Fibroblast of skin of scalp (primary cell): ENCODE measurements around the gene NEAT1.
A peak's percentile ranks its signal among the peaks of the same experiment; 100 is the strongest.

ENCODE experiments used
- DNase-seq: peaks from one replicate; pipeline ENCODE4 v3.0.0-alpha.2; 2013

The NEAT1 gene

GRCh38 chr11:65486570-65487466, 64.2 kb downstream of the NEAT1 start:
- DNase-seq: no peak

GRCh38 chr11:65487467-65488272, 65.1 kb downstream of the NEAT1 start:
- peak; percentile 100 for DNase-seq

DNA sequence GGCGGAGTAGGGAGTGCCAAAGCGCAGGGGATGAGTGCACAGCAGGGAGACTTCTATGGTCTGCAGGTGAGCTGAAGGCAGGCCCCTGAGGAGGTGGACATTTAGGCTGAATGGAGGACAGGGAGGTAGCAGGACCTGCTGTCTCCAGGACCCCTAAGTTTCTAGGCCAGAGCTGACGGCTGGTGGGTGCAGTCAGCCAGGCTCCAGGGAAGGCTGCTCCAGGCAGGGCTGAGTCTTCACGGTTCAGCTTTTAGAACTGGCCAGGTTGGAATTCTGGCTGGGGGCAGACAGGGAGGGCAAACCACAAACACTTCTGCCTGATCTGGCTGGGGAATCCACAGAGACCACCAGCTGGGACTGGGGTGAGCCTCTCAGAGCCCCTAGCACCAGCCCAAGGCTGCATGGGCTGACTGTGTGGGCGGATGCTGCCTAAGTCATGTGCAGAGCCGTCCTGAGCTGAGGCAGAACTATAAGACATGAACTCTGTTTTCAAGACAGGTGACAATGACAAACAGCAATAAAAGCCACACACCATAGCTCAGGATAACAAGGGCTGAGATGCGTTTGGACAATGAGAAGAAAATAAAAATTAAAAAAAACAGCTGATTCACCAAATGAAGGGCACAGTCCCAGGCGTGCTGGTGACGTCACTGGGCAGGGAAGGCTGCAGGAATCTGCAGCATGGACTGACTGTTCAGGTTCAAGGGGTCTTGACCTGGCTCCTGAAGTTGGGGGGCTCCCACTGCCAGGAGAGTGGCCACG, 65.9 kb downstream of the NEAT1 start:
- peak; percentile 62 for DNase-seq

- peak; percentile 96 for DNase-seq
Measured at GRCh38 chr11:65489035-65489705, 66.6 kb downstream of the NEAT1 start.

DNA sequence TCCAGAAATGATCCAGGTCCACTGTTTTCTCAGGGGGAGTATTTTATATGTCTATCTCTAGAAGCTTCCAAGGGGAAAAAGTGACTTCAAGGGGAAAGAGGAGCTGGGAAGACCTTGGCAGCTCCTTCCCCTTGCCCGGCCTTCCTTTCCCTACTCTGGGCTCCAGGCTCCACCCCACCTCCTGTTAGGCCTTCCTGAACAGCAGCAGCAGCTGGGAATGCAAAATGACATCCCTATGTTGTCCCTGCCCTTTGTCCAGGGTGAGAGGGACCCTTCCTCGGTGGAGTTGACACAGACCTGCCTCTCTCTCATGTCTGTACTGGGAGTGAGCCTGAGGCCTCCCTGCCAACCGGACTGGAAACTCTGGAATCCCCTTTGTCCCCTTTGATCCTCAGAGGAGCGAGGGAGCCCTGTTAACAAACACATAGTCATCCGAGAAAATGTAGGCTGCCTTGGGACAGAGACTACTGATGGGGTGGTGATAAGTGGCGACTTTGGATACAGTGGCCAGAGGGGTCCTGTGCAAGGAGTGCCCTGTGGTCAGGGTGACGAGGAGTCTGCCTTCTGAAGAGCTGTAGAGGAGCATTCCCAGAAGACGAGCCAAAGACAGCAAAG, 67.2 kb downstream of the NEAT1 start:
- DNase-seq: peak; percentile 72

GRCh38 chr11:65491163-65491465, 68.5 kb downstream of the NEAT1 start:
- DNase-seq: peak; percentile 34

GRCh38 chr11:65491614-65492386, 69.2 kb downstream of the NEAT1 start:
- DNase-seq: peak; percentile 99

DNA sequence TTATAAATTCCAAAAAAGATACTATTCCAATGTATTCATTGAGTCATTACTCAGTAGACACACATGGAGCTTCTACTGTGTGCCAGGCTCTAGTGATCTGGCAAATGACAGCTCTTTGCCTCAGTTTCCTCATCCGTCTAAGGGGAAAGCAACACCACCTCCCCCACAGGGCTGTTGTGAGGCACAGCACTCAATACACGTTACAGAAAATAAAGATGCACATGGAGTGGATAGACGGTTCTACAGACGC, 69.7 kb downstream of the NEAT1 start:
- DNase-seq: no peak

DNA sequence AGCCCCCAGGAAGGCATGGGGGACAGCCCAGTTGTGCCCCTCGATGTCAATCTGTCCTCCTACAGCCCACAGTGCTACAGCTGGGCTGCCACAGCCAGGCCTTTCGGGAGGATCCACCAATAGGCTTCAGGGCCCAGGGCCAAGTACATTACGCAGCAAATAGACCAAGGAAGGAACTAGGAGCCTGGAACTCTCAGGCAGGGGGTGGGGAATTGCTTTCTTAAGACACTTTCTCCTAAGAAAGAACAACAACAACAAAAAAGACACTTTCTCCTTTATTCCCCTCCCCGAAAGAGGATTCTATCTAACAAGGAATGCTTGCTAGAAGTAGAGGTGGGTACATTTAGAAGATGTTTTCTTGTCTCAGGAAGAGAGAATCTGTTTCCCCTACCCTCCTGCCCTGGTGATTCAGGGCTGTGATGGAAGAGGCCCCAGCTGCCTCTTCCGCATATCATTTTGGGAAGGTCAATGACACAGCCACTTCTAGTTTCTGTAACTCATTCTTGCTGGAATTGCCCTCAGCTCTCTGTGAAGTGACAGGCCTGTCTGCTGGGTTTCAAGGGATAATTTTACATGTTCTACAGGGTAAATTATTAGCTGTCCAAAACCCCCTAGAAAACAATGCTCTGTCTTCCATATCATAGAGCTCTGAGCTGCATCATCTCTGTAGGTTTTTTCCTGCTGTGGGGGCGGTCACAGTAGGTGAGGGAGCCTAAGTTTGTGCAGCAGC, 70.2 kb downstream of the NEAT1 start:
- peak; percentile 86 for DNase-seq

DNA sequence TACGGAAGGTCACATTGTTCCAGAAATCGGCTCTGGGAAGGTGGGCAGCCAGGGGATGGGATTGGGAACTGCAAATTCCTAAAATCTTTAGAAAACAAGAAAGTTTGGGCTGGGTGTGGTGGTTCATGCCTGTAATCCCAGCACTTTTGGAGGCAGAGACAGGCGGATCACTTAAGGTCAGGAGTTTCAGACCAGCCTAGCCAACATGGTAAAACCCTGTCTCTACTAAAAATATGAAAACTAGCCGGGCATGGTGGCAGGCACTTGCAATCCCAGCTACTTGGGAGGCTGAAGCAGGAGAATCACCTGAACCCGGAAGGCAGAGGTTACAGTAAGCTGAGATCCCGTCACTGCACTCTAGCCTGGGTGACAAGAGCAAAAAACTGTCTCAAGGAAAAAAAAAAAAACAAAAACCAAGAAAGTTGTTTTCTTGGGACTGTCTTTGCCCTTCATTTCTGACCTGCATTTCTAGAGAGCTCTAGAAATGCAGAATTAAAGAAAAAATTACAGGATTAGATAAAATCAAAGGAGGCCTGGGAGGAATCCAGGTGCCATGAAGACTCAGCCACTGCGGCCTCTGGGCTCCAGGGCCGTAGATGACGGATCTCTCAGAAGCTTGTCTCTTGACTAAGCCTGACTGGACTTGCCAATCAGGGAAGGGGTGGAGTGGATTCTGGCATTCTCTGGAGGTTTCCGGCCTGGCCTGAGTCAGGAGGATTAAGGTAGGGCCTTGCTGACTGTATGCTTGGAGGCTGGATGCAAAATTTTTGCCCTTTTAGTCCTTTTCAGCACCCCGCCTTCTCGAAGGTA, 71.0 kb downstream of the NEAT1 start:
- peak; percentile 93 for DNase-seq
